Nephron progenitor cell (in vitro differentiated cells): ENCODE data around the gene DNAJC6.

Experiments
- DNase-seq: peaks from one replicate; pipeline ENCODE4 v3.0.0; 2021
- H3K27ac Mint-ChIP-seq: 2 replicates; pipeline ENCODE4 v1.8.0; 2021; ENCODE audit warnings: mild to moderate bottlenecking, moderate library complexity, mixed read lengths
- H3K27me3 Mint-ChIP-seq: 2 replicates; pipeline ENCODE4 v1.8.0; 2021; ENCODE audit warnings: mild to moderate bottlenecking, low read depth, mixed read lengths; ENCODE audit not compliant: poor library complexity
- H3K36me3 Mint-ChIP-seq: 2 replicates; pipeline ENCODE4 v1.8.0; 2021; ENCODE audit warnings: low read depth, mixed read lengths
- H3K4me1 Mint-ChIP-seq: 2 replicates; pipeline ENCODE4 v1.8.0; 2021; ENCODE audit warnings: mixed read lengths
- H3K4me3 Mint-ChIP-seq: 2 replicates; pipeline ENCODE4 v1.8.0; 2021; ENCODE audit warnings: mild to moderate bottlenecking, moderate library complexity, mixed read lengths
- H3K9me3 Mint-ChIP-seq: 2 replicates; pipeline ENCODE4 v1.8.0; 2021; ENCODE audit warnings: mild to moderate bottlenecking, moderate library complexity, mixed read lengths
- CTCF ChIP-seq: fragments of 200-600 bp; sonication (generic); IDR thresholded peaks from 2 replicates; pipeline ENCODE4 v1.5.0; 2021; ENCODE audit warnings: antibody characterized with exemption

DNAJC6 gene

GRCh38 chr1:65423884-65424572, 114.7 kb downstream of the DNAJC6 start:
- TF ChIP-seq CTCF, result no peak
- peaks cover 10% of the 10 kb centered on the region for H3K27me3 Mint-ChIP-seq
- H3K27ac Mint-ChIP-seq, result no peak overlapping the region
- H3K36me3 Mint-ChIP-seq, result peaks cover 39% of the 10 kb centered on the region
- DNase-seq, result no peak
- no peak overlapping the region for H3K4me3 Mint-ChIP-seq
- H3K4me1 Mint-ChIP-seq, result peaks cover 10% of the 10 kb centered on the region
- H3K9me3 Mint-ChIP-seq, result no peaks in the 10 kb centered on the region

GRCh38 chr1:65424573-65424889, 115.2 kb downstream of the DNAJC6 start:
- peaks cover 10% of the 10 kb centered on the region for H3K27me3 Mint-ChIP-seq
- peaks cover 42% of the 10 kb centered on the region for H3K36me3 Mint-ChIP-seq
- no peaks in the 10 kb centered on the region for H3K9me3 Mint-ChIP-seq
- H3K27ac Mint-ChIP-seq, result no peak overlapping the region
- H3K4me3 Mint-ChIP-seq, result no peak overlapping the region
- DNase-seq, result no peak
- no peak for TF ChIP-seq CTCF
- peaks cover 5% of the 10 kb centered on the region for H3K4me1 Mint-ChIP-seq

GRCh38 chr1:65425006-65425405, 115.7 kb downstream of the DNAJC6 start:
- Mint-ChIP-seq H3K27ac (no peak overlapping the region), H3K27me3 (peaks cover 10% of the 10 kb centered on the region), H3K36me3 (peaks cover 42% of the 10 kb centered on the region), H3K4me1 (peaks cover 4% of the 10 kb centered on the region), H3K9me3 (no peaks in the 10 kb centered on the region), H3K4me3 (no peak overlapping the region)
- DNase-seq, result no peak
- TF ChIP-seq CTCF, result no peak

- no peaks in the 10 kb centered on the region for H3K9me3 Mint-ChIP-seq
- H3K4me1 Mint-ChIP-seq, result peaks cover 5% of the 10 kb centered on the region
- TF ChIP-seq CTCF, result no peak
- no peak for DNase-seq
- H3K4me3 Mint-ChIP-seq, result no peak overlapping the region
- H3K36me3 Mint-ChIP-seq, result peaks cover 42% of the 10 kb centered on the region
- H3K27me3 Mint-ChIP-seq, result peaks cover 10% of the 10 kb centered on the region
- H3K27ac Mint-ChIP-seq, result no peak overlapping the region
These were observed 116.4 kb downstream of the DNAJC6 start for GRCh38 chr1:65425697-65426096.

GRCh38 chr1:65429078-65429477, 119.7 kb downstream of the DNAJC6 start:
- Mint-ChIP-seq H3K27me3 (peaks cover 10% of the 10 kb centered on the region), H3K4me1 (peaks cover 5% of the 10 kb centered on the region), H3K27ac (peak overlapping the region; percentile 70), H3K36me3 (peaks cover 50% of the 10 kb centered on the region), H3K4me3 (no peak overlapping the region), H3K9me3 (no peaks in the 10 kb centered on the region)
- no peak for DNase-seq
- TF ChIP-seq CTCF, result no peak

- no peak overlapping the region for H3K4me3 Mint-ChIP-seq
- TF ChIP-seq CTCF, result no peak
- peaks cover 5% of the 10 kb centered on the region for H3K4me1 Mint-ChIP-seq
- peaks cover 10% of the 10 kb centered on the region for H3K27me3 Mint-ChIP-seq
- no peak for DNase-seq
- H3K36me3 Mint-ChIP-seq, result peaks cover 49% of the 10 kb centered on the region
- no peaks in the 10 kb centered on the region for H3K9me3 Mint-ChIP-seq
- H3K27ac Mint-ChIP-seq, result peak overlapping the region; percentile 5
These were observed 120.5 kb downstream of the DNAJC6 start for GRCh38 chr1:65429806-65430205.
